Keratinocyte (primary cell): ENCODE results near the gene ANGPTL2. TPM values are rescaled to one million over a fixed set of nuclear protein-coding genes. Genes with fewer than 3 reads are reported as not detected.

Source experiments
- DNase-seq: peaks from one replicate; pipeline ENCODE4 v3.0.0-alpha.2; 2011; ENCODE audit warnings: low read depth, missing footprints, low spot score
- FAIRE-seq: peaks from 2 replicates; lab custom pipeline; 2011; peaks lifted over from hg19 to GRCh38; lab: Jason Lieb, UNC
- H2AFZ ChIP-seq: 2 replicates; pipeline ENCODE4 v1.6.0; 2012; ENCODE audit warnings: low read length, control low read depth, inconsistent platforms; ENCODE audit not compliant: control insufficient read depth
- H3K27ac ChIP-seq: 2 replicates; pipeline ENCODE4 v1.5.1; 2011; ENCODE audit warnings: low read length; ENCODE audit not compliant: control insufficient read depth, insufficient read depth
- H3K27me3 ChIP-seq: 3 replicates; pipeline ENCODE4 v1.6.0; 2011; ENCODE audit warnings: low read length; ENCODE audit not compliant: control insufficient read depth, insufficient read depth; ENCODE audit errors: extremely low read depth
- H3K36me3 ChIP-seq, 2 experiments: 2 replicates in 1 of 2; 3 replicates in 1 of 2; pipeline ENCODE4 v1.5.1; 2011; ENCODE audit warnings: low read length in 2 of 2, mild to moderate bottlenecking in 1 of 2; ENCODE audit not compliant: control insufficient read depth in 2 of 2, insufficient read depth in 2 of 2; ENCODE audit errors: extremely low read depth in 1 of 2
- H3K4me1 ChIP-seq: 3 replicates; pipeline ENCODE4 v1.5.1; 2011; ENCODE audit warnings: low read length; ENCODE audit not compliant: control insufficient read depth, insufficient read depth; ENCODE audit errors: extremely low read depth
- H3K4me2 ChIP-seq: 3 replicates; pipeline ENCODE4 v1.6.0; 2011; ENCODE audit warnings: low read depth, low read length; ENCODE audit not compliant: control insufficient read depth, insufficient read depth; ENCODE audit errors: extremely low read depth
- H3K4me3 ChIP-seq, 3 experiments: fragments of 200-600 bp in 1 of 3; sonication (generic) in 1 of 3; 2 replicates in 2 of 3; 3 replicates in 1 of 3; pipeline ENCODE4 v1.5.1; 2011 to 2016; ENCODE audit warnings: low read length in 3 of 3, mild to moderate bottlenecking in 3 of 3, control low read depth in 2 of 3, inconsistent platforms in 1 of 3, low read depth in 1 of 3, mixed read lengths in 1 of 3, mixed run types in 1 of 3, moderate library complexity in 1 of 3; ENCODE audit not compliant: control insufficient read depth in 2 of 3, insufficient read depth in 2 of 3; ENCODE audit errors: extremely low read depth in 1 of 3
- H3K79me2 ChIP-seq: 2 replicates; pipeline ENCODE4 v1.6.0; 2012; ENCODE audit warnings: low read length; ENCODE audit not compliant: control insufficient read depth, insufficient read depth
- H3K9ac ChIP-seq: 3 replicates; pipeline ENCODE4 v1.6.0; 2011; ENCODE audit warnings: low read length; ENCODE audit not compliant: control insufficient read depth, insufficient read depth; ENCODE audit errors: extremely low read depth
- H3K9me1 ChIP-seq: 3 replicates; pipeline ENCODE4 v1.6.0; 2011; ENCODE audit warnings: low read length; ENCODE audit not compliant: control insufficient read depth, insufficient read depth; ENCODE audit errors: extremely low read depth
- H3K9me3 ChIP-seq: 2 replicates; pipeline ENCODE4 v1.5.1; 2012; ENCODE audit warnings: low read depth, low read length; ENCODE audit not compliant: control insufficient read depth
- H4K20me1 ChIP-seq: 3 replicates; pipeline ENCODE4 v1.6.0; 2011; ENCODE audit warnings: low read length; ENCODE audit not compliant: control insufficient read depth, insufficient read depth; ENCODE audit errors: extremely low read depth
- EZH2 ChIP-seq: IDR thresholded peaks from one replicate; pipeline ENCODE4 v1.6.1; 2012; ENCODE audit warnings: inconsistent platforms, mild to moderate bottlenecking, low read length, moderate library complexity
- dilution Hi-C: fragments of 300-500 bp; cut with MboI; formaldehyde crosslinking; loops from one replicate; pipeline ENCODE4 v1.7.0; 2020; ENCODE audit warnings: low sequenced_read_pairs; ENCODE audit not compliant: extremely low pct_ligation_motif_present
- polyA plus RNA-seq, 5 experiments: library from polyadenylated mRNA; depleted of rRNA in 3 of 5; stranded (reverse) in 3 of 5; stranded (forward) in 1 of 5; unstranded in 1 of 5; fragments of >200 nt; gene quantifications; 1 replicate in 1 of 5; 2 replicates in 3 of 5; 3 replicates in 1 of 5; pipeline versions ENCODE4 v1.2.1 to v1.2.3, GENCODE V29; 2011 to 2012; ENCODE audit warnings: missing spikeins in 2 of 5, low read depth in 1 of 5, low replicate concordance in 1 of 5
- TF ChIP-seq, protein P1 (sequence below), 3 experiments: IDR thresholded peaks in 1 of 3; conservative IDR thresholded peaks in 1 of 3; optimal IDR thresholded peaks in 1 of 3; 2 replicates in 2 of 3; 3 replicates in 1 of 3; pipeline versions ENCODE3 to v1.5.1; 2011; ENCODE audit warnings: low read length in 3 of 3, mild to moderate bottlenecking in 3 of 3, moderate library complexity in 2 of 3, control low read depth in 1 of 3, inconsistent platforms in 1 of 3; ENCODE audit not compliant: insufficient read depth in 2 of 3; ENCODE audit errors: extremely low read depth in 1 of 3

Gene ANGPTL2
- polyA plus RNA-seq, 1 donor (not counting 4 experiments of a cell fraction or from before 2014, with no cell fraction given): 0.18 TPM

DNA sequence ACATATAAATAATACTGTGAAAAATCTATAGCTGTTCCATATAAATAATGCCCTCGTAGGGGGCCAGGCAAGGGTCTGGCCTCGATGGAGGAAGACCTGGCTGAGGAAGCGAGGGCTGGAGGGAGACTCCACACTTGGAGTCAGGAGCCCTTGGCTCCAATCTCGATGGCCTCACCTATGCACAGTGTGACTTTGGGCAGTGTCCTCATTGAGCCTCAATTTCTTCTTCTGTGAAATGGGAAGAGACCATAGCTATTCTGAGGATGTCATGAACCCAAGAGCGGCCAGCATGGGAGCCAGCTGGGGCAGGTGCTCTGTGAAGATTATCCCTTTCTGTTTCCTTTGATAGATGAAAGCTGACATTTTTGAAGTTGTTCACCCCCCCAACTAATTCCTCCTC is 24.8 kb downstream of the ANGPTL2 start:
- Histone ChIP-seq H3K9ac (no peak overlapping the region), H2AFZ (no peak overlapping the region), H3K4me2 (no peak overlapping the region), H3K9me3 (no peaks in the 10 kb centered on the region), H3K27ac (no peak overlapping the region), H3K79me2 (no peaks in the 10 kb centered on the region), H3K9me1 (no peaks in the 10 kb centered on the region), H3K4me1 (no peaks in the 10 kb centered on the region), H3K27me3 (no peaks in the 10 kb centered on the region), H4K20me1 (no peaks in the 10 kb centered on the region), H3K4me3 (no peak overlapping the region), H3K36me3 (no peaks in the 10 kb centered on the region)
- FAIRE-seq (no peak), DNase-seq (no peak)
- no peak for TF ChIP-seq EZH2
- TF ChIP-seq, protein P1, sequence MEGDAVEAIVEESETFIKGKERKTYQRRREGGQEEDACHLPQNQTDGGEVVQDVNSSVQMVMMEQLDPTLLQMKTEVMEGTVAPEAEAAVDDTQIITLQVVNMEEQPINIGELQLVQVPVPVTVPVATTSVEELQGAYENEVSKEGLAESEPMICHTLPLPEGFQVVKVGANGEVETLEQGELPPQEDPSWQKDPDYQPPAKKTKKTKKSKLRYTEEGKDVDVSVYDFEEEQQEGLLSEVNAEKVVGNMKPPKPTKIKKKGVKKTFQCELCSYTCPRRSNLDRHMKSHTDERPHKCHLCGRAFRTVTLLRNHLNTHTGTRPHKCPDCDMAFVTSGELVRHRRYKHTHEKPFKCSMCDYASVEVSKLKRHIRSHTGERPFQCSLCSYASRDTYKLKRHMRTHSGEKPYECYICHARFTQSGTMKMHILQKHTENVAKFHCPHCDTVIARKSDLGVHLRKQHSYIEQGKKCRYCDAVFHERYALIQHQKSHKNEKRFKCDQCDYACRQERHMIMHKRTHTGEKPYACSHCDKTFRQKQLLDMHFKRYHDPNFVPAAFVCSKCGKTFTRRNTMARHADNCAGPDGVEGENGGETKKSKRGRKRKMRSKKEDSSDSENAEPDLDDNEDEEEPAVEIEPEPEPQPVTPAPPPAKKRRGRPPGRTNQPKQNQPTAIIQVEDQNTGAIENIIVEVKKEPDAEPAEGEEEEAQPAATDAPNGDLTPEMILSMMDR (optimal IDR thresholded peaks at IDR 0.05 in 1 of 3, IDR thresholded peaks at IDR 0.05 in 1 of 3, conservative IDR thresholded peaks at IDR 0.05 in 1 of 3; ENCODE audit: extremely low read depth in 1 of 3, insufficient read depth in 2 of 3, low read length in 3 of 3): no peak
- dilution Hi-C loops: no loop called here

DNA sequence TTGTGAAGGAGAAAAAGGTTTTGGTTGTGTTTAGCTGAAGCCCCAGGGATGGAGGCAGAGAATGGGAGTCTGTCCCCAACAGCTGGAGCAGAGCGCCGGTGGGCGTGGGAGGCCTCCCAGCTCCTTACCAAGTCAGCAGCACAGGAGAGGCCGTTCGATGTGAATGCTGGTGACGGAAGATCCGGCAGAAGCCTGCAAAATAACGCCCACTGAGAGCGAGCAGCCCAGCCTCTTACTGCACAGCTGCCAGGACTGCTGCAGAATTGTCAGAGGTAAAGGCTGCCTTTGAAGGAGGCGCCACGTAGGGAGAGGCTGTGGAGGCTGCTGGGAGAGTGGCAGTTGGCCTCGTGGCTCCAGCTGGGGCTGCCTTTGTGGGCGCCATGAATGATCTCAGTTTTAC is 26.2 kb downstream of the ANGPTL2 start:
- no peak for FAIRE-seq

More for the DNA sequence above, 26.2 kb downstream of the ANGPTL2 start:
- no peaks in the 10 kb centered on the region for H3K9me1 ChIP-seq
- H3K4me2 ChIP-seq: no peak overlapping the region
- no peak overlapping the region for H3K4me3 ChIP-seq
- TF ChIP-seq, protein P1 (optimal IDR thresholded peaks at IDR 0.05 in 1 of 3, IDR thresholded peaks at IDR 0.05 in 1 of 3, conservative IDR thresholded peaks at IDR 0.05 in 1 of 3; ENCODE audit: extremely low read depth in 1 of 3, insufficient read depth in 2 of 3, low read length in 3 of 3): no peak
- TF ChIP-seq EZH2: no peak
- dilution Hi-C loops: no loop called here
- H3K9me3 ChIP-seq: no peaks in the 10 kb centered on the region
- H3K79me2 ChIP-seq: no peaks in the 10 kb centered on the region
- H4K20me1 ChIP-seq: no peaks in the 10 kb centered on the region
- no peak overlapping the region for H3K27ac ChIP-seq
- peaks cover 2% of the 10 kb centered on the region for H3K27me3 ChIP-seq
- no peak overlapping the region for H3K9ac ChIP-seq
- no peak for DNase-seq
- no peaks in the 10 kb centered on the region for H3K4me1 ChIP-seq
- H2AFZ ChIP-seq: no peak overlapping the region
- H3K36me3 ChIP-seq: no peaks in the 10 kb centered on the region
